Measurements from ENCODE around the gene SEMA5B.
A peak's percentile ranks its signal among the peaks of the same experiment; 100 is the strongest.

SEMA5B gene

GRCh38 chr3:123031051-123031450 lies 3.5 kb upstream of the SEMA5B start:
- CTCF ChIA-PET, result interaction anchor here (0.7 to 5.5 kb wide), 2 partner anchors 89 to 605 kb away, joined by 3 to 29 read pairs; no protein-coding TSS in a partner anchor
- POLR2A ChIA-PET, result no interaction called here
- TF ChIP-seq CTBP1 (IDR thresholded peaks at IDR 0.05; ENCODE audit: borderline replicate concordance), result no peak
- DNase-seq (ENCODE audit: extremely low spot score), result no peak

- CTCF ChIA-PET, result interaction anchor here (0.6 to 5.5 kb wide), 13 partner anchors 9 to 1337 kb away, joined by 3 to 29 read pairs (median 4); partner anchors contain the start of gene FAM162A
- POLR2A ChIA-PET, result interaction anchor here (0.7 to 2.5 kb wide), 5 partner anchors 14 to 173 kb away, joined by 3 to 6 read pairs (median 4); partner anchors contain the start of gene SEC22A
- DNase-seq (ENCODE audit: extremely low spot score), result peak; percentile 81
- no peak for TF ChIP-seq FOXK2 (IDR thresholded peaks at IDR 0.05)
- TF ChIP-seq L3MBTL2 (conservative IDR thresholded peaks at IDR 0.05), result peak; percentile 41
Observed at GRCh38 chr3:123028233-123028828, 768 bp upstream of the SEMA5B start.

GRCh38 chr3:123026565-123027291 lies 835 bp downstream of the SEMA5B start:
- ChIA-PET CTCF (interaction anchor here (0.6 to 5.5 kb wide), 10 partner anchors 8 to 462 kb away, joined by 3 to 29 read pairs (median 4); no protein-coding TSS in a partner anchor), POLR2A (interaction anchor here (0.6 to 2.5 kb wide), 5 partner anchors 8 to 175 kb away, joined by 3 to 6 read pairs (median 3); partner anchors contain the start of gene SEC22A)
- TF ChIP-seq TARDBP (IDR thresholded peaks at IDR 0.05), result no peak
- no peak for TF ChIP-seq FOXK2 (IDR thresholded peaks at IDR 0.05)
- TF ChIP-seq FOXM1 (IDR thresholded peaks at IDR 0.05; ENCODE audit: borderline replicate concordance), result no peak
- no peak for TF ChIP-seq FOXA1 (IDR thresholded peaks at IDR 0.05)
- TF ChIP-seq L3MBTL2 (conservative IDR thresholded peaks at IDR 0.05), result no peak
- TF ChIP-seq ARNT (IDR thresholded peaks at IDR 0.05), result no peak
- TF ChIP-seq BHLHE40 (IDR thresholded peaks at IDR 0.05; ENCODE audit: borderline replicate concordance), result no peak
- no peak for TF ChIP-seq ZNF384 (IDR thresholded peaks at IDR 0.05)
- no peak for TF ChIP-seq SUZ12 (IDR thresholded peaks at IDR 0.05)
- TF ChIP-seq HDGF (IDR thresholded peaks at IDR 0.05; ENCODE audit: borderline replicate concordance), result no peak
- no peak for TF ChIP-seq NFRKB (IDR thresholded peaks at IDR 0.05)
- DNase-seq (ENCODE audit: extremely low spot score), result no peak

- no peak for DNase-seq (ENCODE audit: extremely low spot score)
- CTCF ChIA-PET, result no interaction called here
- TF ChIP-seq CTBP1 (IDR thresholded peaks at IDR 0.05; ENCODE audit: borderline replicate concordance) (no peak), SP1 (IDR thresholded peaks at IDR 0.05) (no peak), PKNOX1 (IDR thresholded peaks at IDR 0.05) (no peak), FOXA1 (IDR thresholded peaks at IDR 0.05) (no peak), L3MBTL2 (conservative IDR thresholded peaks at IDR 0.05) (no peak), LEF1 (IDR thresholded peaks at IDR 0.05; ENCODE audit: borderline replicate concordance) (no peak), SUZ12 (IDR thresholded peaks at IDR 0.05) (no peak), NFRKB (IDR thresholded peaks at IDR 0.05) (no peak), ZNF384 (IDR thresholded peaks at IDR 0.05) (no peak), HDGF (IDR thresholded peaks at IDR 0.05; ENCODE audit: borderline replicate concordance) (no peak), TARDBP (IDR thresholded peaks at IDR 0.05) (no peak), FOXK2 (IDR thresholded peaks at IDR 0.05) (no peak), FOXM1 (IDR thresholded peaks at IDR 0.05; ENCODE audit: borderline replicate concordance) (no peak), ELF4 (IDR thresholded peaks at IDR 0.05) (no peak), ARNT (IDR thresholded peaks at IDR 0.05) (no peak), BHLHE40 (IDR thresholded peaks at IDR 0.05; ENCODE audit: borderline replicate concordance) (no peak)
- POLR2A ChIA-PET, result no interaction called here
Observed at GRCh38 chr3:123025642-123026521, 1.7 kb downstream of the SEMA5B start.

- DNase-seq (ENCODE audit: extremely low spot score), result no peak
- CTCF ChIA-PET, result no interaction called here
- TF ChIP-seq TARDBP (IDR thresholded peaks at IDR 0.05) (no peak), L3MBTL2 (conservative IDR thresholded peaks at IDR 0.05) (no peak), HDGF (IDR thresholded peaks at IDR 0.05; ENCODE audit: borderline replicate concordance) (no peak), NFRKB (IDR thresholded peaks at IDR 0.05) (no peak), FOXK2 (IDR thresholded peaks at IDR 0.05) (no peak), PKNOX1 (IDR thresholded peaks at IDR 0.05) (no peak), ARNT (IDR thresholded peaks at IDR 0.05) (no peak), LEF1 (IDR thresholded peaks at IDR 0.05; ENCODE audit: borderline replicate concordance) (no peak), ZNF384 (IDR thresholded peaks at IDR 0.05) (no peak), BHLHE40 (IDR thresholded peaks at IDR 0.05; ENCODE audit: borderline replicate concordance) (no peak)
- POLR2A ChIA-PET, result no interaction called here
Observed at GRCh38 chr3:123024056-123024455, 3.5 kb downstream of the SEMA5B start.

- DNase-seq (ENCODE audit: extremely low spot score), result no peak
- ChIA-PET CTCF (interaction anchor here (1.2 kb wide), 1 partner anchor 79 kb away, joined by 3 read pairs; no protein-coding TSS in a partner anchor), POLR2A (no interaction called here)
- TF ChIP-seq L3MBTL2 (conservative IDR thresholded peaks at IDR 0.05) (no peak), NFRKB (IDR thresholded peaks at IDR 0.05) (no peak), SUZ12 (IDR thresholded peaks at IDR 0.05) (no peak), HDGF (IDR thresholded peaks at IDR 0.05; ENCODE audit: borderline replicate concordance) (no peak), ZNF384 (IDR thresholded peaks at IDR 0.05) (no peak), BHLHE40 (IDR thresholded peaks at IDR 0.05; ENCODE audit: borderline replicate concordance) (no peak), LEF1 (IDR thresholded peaks at IDR 0.05; ENCODE audit: borderline replicate concordance) (no peak), FOXK2 (IDR thresholded peaks at IDR 0.05) (no peak), SP1 (IDR thresholded peaks at IDR 0.05) (no peak), FOXA1 (IDR thresholded peaks at IDR 0.05) (no peak), ELF4 (IDR thresholded peaks at IDR 0.05) (no peak), ARNT (IDR thresholded peaks at IDR 0.05) (no peak), FOXM1 (IDR thresholded peaks at IDR 0.05; ENCODE audit: borderline replicate concordance) (no peak), TARDBP (IDR thresholded peaks at IDR 0.05) (no peak)
Observed at GRCh38 chr3:123021996-123022510, 5.5 kb downstream of the SEMA5B start.

All from HEK293T (cell line).